Right lobe of liver (tissue), 6 donors: ENCODE results near the gene GALNT13. TPM values are rescaled to one million over a fixed set of nuclear protein-coding genes. Genes with fewer than 3 reads are reported as not detected.

ENCODE experiments used
- ATAC-seq, 4 donors: fragments of 200-7000 bp; cut with Tn5 transposase; one replicate each; pipeline ENCODE4 v1.9.1; 2020; ENCODE audit warnings: mild to moderate bottlenecking in 4 of 4, moderate library complexity in 4 of 4
- DNase-seq, 3 donors: peaks; one replicate each; pipeline ENCODE4 v3.0.0-alpha.2; 2020
- H3K27ac ChIP-seq, 3 donors: fragments of 200-600 bp; one replicate each; pipeline ENCODE4 v1.8.0; 2022
- H3K27me3 ChIP-seq, 2 donors: fragments of 200-600 bp; one replicate each; pipeline ENCODE4 v1.8.0; 2022
- H3K36me3 ChIP-seq, 4 donors: fragments of 200-600 bp; sonication (generic) in 1 of 4; one replicate each; pipeline versions ENCODE4 v1.5.1 to v1.8.0; 2017 to 2022; ENCODE audit warnings: control low read depth in 1 of 4
- H3K4me1 ChIP-seq, 4 donors: fragments of 200-600 bp; sonication (generic) in 1 of 4; one replicate each; pipeline versions ENCODE4 v1.5.1 to v1.8.0; 2017 to 2022; ENCODE audit warnings: control low read depth in 1 of 4
- H3K4me3 ChIP-seq, 3 donors: fragments of 200-600 bp; one replicate each; pipeline ENCODE4 v1.8.0; 2022
- H3K9me3 ChIP-seq, 4 donors: fragments of 200-600 bp; sonication (generic) in 1 of 4; one replicate each; pipeline versions ENCODE4 v1.5.1 to v1.8.0; 2017 to 2022; ENCODE audit warnings: control low read depth in 1 of 4
- POLR2A ChIP-seq: fragments of 450-650 bp; IDR thresholded peaks from one replicate; pipeline ENCODE4 v1.6.1; 2017; ENCODE audit warnings: antibody characterized with exemption, mild to moderate bottlenecking
- WGBS: methylation state at CpG from one replicate; pipeline ENCODE4 v1.1.6; 2018; ENCODE audit warnings: low coverage, low lambda C conversion rate; ENCODE audit not compliant: insufficient coverage; ENCODE audit errors: missing lambda C conversion rate; 5-methylcytosine and 5-hydroxymethylcytosine counted together
- intact Hi-C, 2 donors: fragments of 100-400 bp; cut with DNase I; formaldehyde crosslinking; loops; one replicate each; pipeline versions ENCODE4 v1.11.2 to v1.14.1; 2022
- total RNA-seq, 6 experiments: library from RNA; depleted of rRNA in 2 of 6; stranded (reverse); fragments of >200 nt in 2 of 6; fragmentation: NEBNext Ultra II Directional in 3 of 6; extraction: Animal tissue kit (Norgen Biotek cat#: 25700) in 3 of 6; gene quantifications; one replicate each; pipeline versions ENCODE4 v1.1.0 to v1.2.4, GENCODE V29; 2016 to 2023
- TF ChIP-seq, protein P1 (sequence below), 4 donors: fragments of 200-600 bp in 3 of 4; fragments of 450-650 bp in 1 of 4; IDR thresholded peaks; one replicate each; pipeline versions ENCODE4 v1.5.1 to v1.8.0; 2016 to 2022; ENCODE audit warnings: antibody characterized with exemption in 4 of 4, mild to moderate bottlenecking in 2 of 4
- donor health status: DM: no; HTN: yes; CAD: no.
- donor health status: DM: no; HTN: no; CAD: no.
- donor health status: DM: no; HTN: no; CAD: no.
- donor health status: DM: no; HTN: yes; CAD: no.
- donor health status: DM: no; HTN: yes; CAD: no.

Gene GALNT13
- total RNA-seq, 6 experiments from 2014 or later: not detected

DNA sequence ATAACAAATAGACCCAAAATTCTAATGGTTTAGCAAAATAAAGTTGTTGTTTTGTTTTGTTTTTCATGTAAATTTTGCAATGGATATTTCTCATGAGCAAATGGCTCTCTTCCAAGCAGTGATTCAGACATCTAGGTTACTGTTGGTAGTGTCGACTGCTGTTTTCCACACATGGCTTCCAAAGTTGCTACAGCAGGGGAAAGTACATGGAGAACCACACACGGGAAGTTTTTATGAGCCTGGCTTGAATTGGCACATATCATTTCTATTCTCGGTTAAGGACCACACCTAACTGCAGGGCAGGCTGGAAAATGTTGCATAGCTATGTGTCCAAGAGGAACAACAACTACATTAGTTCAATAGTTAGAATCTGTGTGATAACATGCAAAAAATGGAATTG lies 262.1 kb downstream of the GALNT13 start:
- TF ChIP-seq POLR2A: no peak
- TF ChIP-seq, protein P1, sequence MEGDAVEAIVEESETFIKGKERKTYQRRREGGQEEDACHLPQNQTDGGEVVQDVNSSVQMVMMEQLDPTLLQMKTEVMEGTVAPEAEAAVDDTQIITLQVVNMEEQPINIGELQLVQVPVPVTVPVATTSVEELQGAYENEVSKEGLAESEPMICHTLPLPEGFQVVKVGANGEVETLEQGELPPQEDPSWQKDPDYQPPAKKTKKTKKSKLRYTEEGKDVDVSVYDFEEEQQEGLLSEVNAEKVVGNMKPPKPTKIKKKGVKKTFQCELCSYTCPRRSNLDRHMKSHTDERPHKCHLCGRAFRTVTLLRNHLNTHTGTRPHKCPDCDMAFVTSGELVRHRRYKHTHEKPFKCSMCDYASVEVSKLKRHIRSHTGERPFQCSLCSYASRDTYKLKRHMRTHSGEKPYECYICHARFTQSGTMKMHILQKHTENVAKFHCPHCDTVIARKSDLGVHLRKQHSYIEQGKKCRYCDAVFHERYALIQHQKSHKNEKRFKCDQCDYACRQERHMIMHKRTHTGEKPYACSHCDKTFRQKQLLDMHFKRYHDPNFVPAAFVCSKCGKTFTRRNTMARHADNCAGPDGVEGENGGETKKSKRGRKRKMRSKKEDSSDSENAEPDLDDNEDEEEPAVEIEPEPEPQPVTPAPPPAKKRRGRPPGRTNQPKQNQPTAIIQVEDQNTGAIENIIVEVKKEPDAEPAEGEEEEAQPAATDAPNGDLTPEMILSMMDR (IDR thresholded peaks at IDR 0.05): no peak
- Histone ChIP-seq H3K9me3 (no peaks in the 10 kb centered on the region), H3K4me1 (no peaks in the 10 kb centered on the region), H3K27ac (no peak overlapping the region), H3K36me3 (no peaks in the 10 kb centered on the region), H3K4me3 (no peak overlapping the region), H3K27me3 (no peaks in the 10 kb centered on the region)
- ATAC-seq (no peak), DNase-seq (no peak)
- 55% methylated on average over 3 of the region's 3 CpGs for WGBS
- intact Hi-C loops: no loop called here

- no peaks in the 10 kb centered on the region for H3K9me3 ChIP-seq
- H3K36me3 ChIP-seq: no peaks in the 10 kb centered on the region
- no peak for TF ChIP-seq POLR2A
- TF ChIP-seq, protein P1 (IDR thresholded peaks at IDR 0.05): no peak
- H3K4me3 ChIP-seq: no peak overlapping the region
- no peaks in the 10 kb centered on the region for H3K4me1 ChIP-seq
- no peaks in the 10 kb centered on the region for H3K27me3 ChIP-seq
- intact Hi-C loops: no loop called here
- no peak overlapping the region for H3K27ac ChIP-seq
- ATAC-seq: no peak
- no peak for DNase-seq
- 51% methylated on average over 4 of the region's 4 CpGs for WGBS
These were observed 268.7 kb downstream of the GALNT13 start for GRCh38 chr2:154140249-154141025.

DNA sequence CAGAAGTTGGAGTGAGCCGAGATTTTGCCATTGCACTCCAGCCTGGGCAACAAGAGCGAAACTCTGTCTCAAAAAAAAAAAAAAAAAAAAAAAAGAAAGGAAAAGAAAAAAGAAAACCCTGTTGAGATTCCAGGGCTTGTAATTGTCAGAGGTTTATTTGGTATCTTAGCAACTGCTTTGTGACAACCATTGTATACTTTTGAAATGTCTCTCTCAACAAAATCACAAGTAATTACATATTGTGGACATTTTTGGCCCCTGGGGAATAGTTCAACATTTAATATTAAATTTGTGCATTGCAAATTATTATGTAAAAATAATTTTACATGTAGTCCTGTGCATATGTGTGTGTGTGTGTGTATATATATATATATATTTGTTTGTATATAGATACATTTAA lies 270.8 kb downstream of the GALNT13 start:
- intact Hi-C loops: no loop called here
- H3K9me3 ChIP-seq: no peaks in the 10 kb centered on the region
- no peak overlapping the region for H3K4me3 ChIP-seq
- H3K27me3 ChIP-seq: no peaks in the 10 kb centered on the region
- H3K4me1 ChIP-seq: no peaks in the 10 kb centered on the region
- no peak for TF ChIP-seq POLR2A
- TF ChIP-seq, protein P1 (IDR thresholded peaks at IDR 0.05): no peak
- H3K27ac ChIP-seq: no peak overlapping the region
- DNase-seq (no peak), ATAC-seq (no peak)
- 65% methylated on average over 2 of the region's 2 CpGs for WGBS
- H3K36me3 ChIP-seq: no peaks in the 10 kb centered on the region

GRCh38 chr2:154143105-154143504 lies 271.4 kb downstream of the GALNT13 start:
- Histone ChIP-seq H3K27me3 (no peaks in the 10 kb centered on the region), H3K4me3 (no peak overlapping the region), H3K27ac (no peak overlapping the region), H3K4me1 (no peaks in the 10 kb centered on the region), H3K9me3 (no peaks in the 10 kb centered on the region), H3K36me3 (no peaks in the 10 kb centered on the region)
- 57% methylated on average over 4 of the region's 4 CpGs for whole genome bisulfite sequencing
- intact Hi-C loops: no loop called here
- TF ChIP-seq, protein P1 (IDR thresholded peaks at IDR 0.05): no peak
- TF ChIP-seq POLR2A: no peak
- ATAC-seq (no peak), DNase-seq (no peak)
